Non-pigmented ciliary epithelial cell (primary cell): ENCODE results near the gene EPS8.

ENCODE experiments used
- DNase-seq: peaks from one replicate; pipeline ENCODE4 v3.0.0-alpha.2; 2010; ENCODE audit warnings: low read depth

Gene EPS8

DNA sequence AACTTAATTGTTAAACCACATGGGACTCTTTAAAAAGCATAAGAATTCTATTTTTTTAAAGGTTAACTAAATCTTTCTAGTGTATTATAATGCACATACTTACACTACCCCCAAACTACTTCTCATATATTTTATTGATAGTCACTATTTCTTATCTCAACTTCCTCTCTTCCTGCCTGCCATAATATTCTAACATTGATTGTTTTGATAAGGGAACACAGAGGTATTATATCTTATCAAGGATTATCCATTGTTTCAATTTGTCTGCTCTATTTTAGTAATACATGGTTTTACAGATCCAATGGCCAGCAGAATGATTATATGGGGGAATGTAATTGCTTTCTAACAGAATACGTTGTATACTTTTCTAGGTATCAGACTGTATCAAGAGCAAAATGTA, 98.9 kb downstream of the EPS8 start:
- DNase-seq, result no peak

DNA sequence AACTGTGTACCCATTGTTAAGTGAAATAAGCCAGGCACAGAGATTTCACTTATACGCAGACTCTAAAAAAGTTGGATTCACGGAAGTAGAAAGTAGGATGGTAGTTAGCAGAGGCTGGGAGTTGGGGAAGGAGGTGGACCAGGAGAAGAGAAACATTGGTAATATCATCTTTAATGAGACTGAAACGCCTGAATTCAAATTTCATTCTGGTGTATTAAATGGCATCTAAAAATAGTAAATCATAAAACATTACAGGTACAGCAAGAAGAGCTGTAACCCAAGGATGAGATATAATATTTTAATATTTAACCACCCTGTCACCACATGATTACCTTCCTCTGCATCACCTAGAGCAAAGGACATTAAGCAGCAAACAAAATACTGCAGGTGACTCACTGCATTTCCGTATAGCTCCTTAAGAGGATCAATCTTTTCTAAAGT, 99.4 kb downstream of the EPS8 start:
- DNase-seq, result no peak

- DNase-seq, result no peak
Observed at GRCh38 chr12:15688838-15689625, 100.2 kb downstream of the EPS8 start.

GRCh38 chr12:15688202-15688736, 100.9 kb downstream of the EPS8 start:
- DNase-seq, result no peak

GRCh38 chr12:15687583-15687982, 101.6 kb downstream of the EPS8 start:
- DNase-seq, result no peak

GRCh38 chr12:15684896-15685658, 104.1 kb downstream of the EPS8 start:
- no peak for DNase-seq

DNA sequence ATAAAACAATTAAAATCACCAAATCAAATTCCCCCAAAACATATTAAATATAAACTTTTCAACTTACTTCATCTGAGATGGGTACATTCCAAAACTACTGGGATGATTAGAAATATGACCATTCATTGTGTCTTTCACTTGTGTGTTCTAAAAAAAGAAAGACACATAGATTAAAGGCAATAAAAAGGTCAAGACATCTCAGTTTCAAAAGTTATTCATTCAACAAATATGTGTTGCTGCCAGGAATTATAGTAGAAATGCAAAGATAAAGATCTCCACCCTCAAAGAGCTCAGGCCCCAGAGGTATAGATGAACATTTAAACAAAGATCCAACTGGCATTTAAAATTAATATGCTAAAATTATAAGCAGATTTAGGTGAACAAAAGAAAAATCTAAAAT, 106.4 kb downstream of the EPS8 start:
- DNase-seq, result no peak

DNA sequence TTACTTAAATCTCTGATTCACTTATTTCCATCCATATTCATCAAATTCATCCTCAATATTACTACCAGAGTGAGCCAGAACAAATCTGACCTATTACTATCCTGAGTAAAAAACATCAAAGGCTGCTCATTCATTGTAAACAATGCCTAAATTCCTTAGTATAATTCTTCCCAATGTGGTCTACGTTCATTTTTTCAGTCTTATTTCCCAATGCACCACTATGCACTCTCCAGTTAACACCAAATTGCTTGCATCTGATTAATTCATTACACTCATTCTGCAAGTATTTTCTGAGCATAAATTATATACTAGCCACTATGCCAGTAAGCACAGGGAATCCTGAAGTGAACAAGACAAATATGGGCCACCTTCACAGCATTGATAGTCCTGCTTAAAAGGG, 110.0 kb downstream of the EPS8 start:
- DNase-seq, result no peak

DNA sequence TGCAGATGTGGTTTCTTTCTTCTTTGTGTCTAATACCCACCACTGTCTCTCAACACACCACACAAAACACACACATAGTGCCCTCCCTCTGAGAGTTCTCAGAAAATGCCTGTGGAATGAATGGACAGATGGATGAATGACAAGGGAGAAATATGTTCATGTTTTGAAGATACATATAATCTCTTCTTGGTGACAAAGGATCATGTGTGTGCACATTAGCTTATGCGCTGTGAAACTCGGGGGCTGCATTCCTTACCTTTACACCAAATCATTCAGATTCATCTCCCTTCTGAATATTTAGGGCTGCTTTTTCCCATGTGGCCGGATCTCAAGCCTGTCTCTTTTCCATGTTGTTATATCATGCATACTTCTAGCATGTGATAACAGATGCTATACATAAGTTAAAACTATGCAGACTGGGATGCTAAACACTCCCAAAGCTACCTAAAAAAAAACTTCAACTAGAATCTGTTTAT, 111.4 kb downstream of the EPS8 start:
- no peak for DNase-seq

- no peak for DNase-seq
Observed at GRCh38 chr12:15677228-15677627, 112.0 kb downstream of the EPS8 start.

DNA sequence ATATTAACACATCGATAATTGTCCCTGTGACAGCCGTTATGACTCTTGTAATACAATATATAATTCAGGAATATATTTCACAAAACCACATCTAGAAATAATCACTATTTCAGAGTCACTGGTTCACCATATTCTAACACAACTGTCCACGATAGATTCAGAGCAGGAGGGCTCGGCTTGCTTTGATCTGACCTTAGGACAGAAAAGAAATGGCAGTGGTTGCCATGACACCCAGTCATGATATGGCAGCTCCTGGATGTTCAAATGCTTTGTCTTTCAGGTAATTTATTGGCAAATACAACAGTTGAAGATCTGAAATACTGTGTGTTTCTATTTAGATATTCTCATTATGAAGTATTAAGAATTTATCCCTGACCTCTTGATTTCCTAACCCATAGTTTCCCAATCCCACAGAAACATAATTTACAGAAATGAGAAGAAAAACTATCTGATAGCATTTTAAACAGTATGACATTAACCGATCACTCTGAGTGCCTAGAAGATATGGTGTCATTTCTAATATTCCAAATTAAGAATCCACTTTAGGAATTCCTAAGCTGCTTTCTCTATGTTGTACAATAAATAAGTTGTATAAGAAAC, 116.4 kb downstream of the EPS8 start:
- no peak for DNase-seq

GRCh38 chr12:15670756-15671155, 118.4 kb downstream of the EPS8 start:
- DNase-seq, result no peak

DNA sequence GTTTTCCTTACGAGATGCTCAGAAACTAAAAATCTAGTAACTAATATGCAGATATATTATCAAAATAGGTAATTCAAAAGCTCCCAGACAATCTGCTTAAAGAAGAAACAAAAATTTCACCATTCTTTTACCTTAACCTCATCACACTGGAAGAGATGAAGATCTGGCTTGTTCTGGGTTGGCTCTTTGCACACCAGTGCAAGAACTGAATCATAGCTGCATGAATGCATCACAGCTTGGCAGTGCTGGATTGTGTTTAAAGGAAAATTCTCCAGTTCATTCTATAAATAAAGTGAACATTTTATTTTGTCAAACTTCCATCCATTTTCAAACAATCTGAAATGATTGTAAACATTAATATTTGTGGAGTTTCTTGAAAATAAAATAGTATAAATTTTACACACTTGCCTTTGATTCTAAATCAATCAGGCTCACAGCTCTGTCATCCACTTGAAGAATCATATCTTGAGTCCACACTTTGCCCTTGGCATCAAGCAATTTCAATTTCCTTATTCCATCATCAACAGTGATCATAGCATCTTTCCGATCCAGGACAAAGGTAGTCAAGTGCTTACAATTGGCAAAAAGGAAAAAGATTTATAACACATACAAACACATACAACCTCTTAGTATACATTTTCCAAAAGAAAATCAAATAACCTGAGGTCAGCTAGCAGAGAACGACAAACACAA, 119.8 kb downstream of the EPS8 start:
- no peak for DNase-seq

GRCh38 chr12:15664491-15664890, 124.7 kb downstream of the EPS8 start:
- DNase-seq, result no peak

GRCh38 chr12:15662983-15663659, 126.1 kb downstream of the EPS8 start:
- DNase-seq, result no peak

DNA sequence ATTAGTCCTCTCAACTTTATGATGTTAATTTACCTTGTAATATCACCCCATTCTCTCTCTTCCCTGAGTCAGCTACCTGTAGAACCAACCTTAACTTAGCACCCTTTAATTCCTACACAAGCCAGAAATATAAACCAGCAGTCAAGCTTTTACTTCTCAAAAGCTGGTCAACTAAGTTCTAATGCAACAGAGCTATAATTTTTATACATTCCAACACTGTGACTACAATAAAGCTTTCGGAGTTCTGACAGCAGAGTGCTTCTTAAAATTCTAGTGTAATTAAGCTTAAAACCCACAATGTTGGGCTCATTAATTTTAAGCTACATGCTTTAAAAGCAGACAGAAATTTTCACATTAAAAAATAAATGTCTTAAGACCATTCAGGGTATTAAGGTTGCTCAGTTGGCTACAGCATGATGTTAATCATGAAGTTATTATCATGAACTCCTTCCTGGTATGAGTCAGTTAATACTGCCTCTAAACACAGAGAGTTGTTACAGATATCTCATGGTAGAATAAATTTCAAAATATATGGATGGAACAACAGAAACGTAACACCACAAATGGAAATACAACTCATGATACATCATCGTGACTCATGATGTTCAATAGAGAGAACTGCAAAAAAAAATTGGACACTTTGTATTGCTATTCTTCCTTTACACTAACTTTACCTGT, 126.7 kb downstream of the EPS8 start:
- peak; percentile 84 for DNase-seq

GRCh38 chr12:15651371-15651770, 137.8 kb downstream of the EPS8 start:
- DNase-seq, result no peak

DNA sequence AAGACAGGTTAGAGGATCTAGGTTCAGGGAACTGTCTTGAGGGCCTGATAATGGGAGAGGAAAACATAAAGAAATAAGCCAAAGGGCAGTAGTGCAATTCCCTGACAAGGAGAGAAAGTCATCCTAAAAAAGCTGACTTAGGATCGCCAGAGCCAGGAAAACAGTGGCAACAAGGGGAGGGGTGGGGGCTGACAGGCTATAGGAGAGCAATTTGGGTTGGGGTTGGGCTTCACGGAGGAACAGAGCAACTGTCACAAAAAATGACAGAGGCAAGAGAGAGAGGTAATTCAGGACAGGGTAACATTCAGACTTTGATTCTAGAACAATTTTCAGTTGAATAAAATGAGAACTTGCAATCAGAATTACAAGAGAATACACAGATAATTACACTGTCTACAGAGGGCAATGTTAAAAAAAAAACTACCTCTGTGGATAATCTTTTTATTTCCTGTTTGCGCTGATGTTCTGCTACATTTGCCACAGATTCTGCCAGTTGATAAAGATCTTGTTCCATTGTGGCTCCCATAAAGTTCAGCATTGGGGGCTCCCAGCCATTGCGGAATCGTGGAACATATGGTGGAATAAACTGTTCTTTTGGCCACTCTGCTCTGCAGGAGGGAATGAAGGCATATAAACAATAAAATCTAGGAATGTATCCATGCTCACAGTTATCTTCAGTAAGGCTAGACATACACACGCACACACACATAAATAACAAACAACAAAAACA, 138.6 kb downstream of the EPS8 start:
- no peak for DNase-seq

DNA sequence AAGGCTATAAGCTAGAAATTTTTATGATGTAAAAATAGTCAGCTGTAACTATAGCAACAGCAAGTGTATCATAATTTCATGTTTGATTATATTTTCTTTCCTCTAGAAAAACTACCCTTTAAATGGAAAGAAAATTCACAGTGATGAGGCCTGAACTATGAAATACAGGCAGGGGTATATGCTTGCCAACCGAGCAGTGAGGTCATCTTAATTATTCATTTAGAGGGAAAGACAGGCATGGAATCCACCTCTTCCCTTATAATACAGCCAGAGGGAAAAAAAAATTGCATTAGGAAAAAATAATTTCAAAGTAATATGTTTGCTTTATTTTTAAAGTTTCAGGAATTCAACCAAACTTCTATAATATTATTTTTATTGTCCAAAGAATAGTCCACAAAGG, 139.8 kb downstream of the EPS8 start:
- no peak for DNase-seq

GRCh38 chr12:15648558-15648957, 140.6 kb downstream of the EPS8 start:
- no peak for DNase-seq
